MM.1S (cell line): ENCODE measurements around the gene OR5B3.

Experiments used
- DNase-seq: peaks from one replicate; pipeline ENCODE4 v3.0.0-alpha.2; 2015
- H2AFZ ChIP-seq: fragments of 300-600 bp; sonication (generic); 2 replicates; pipeline ENCODE4 v1.6.0; 2016; ENCODE audit warnings: antibody characterized with exemption, low read length
- H3F3A ChIP-seq: fragments of 300-600 bp; sonication (generic); 2 replicates; pipeline ENCODE4 v1.6.1; 2016; ENCODE audit warnings: mild to moderate bottlenecking, antibody characterized with exemption, low read length, moderate library complexity, mixed read lengths; ENCODE audit not compliant: insufficient read depth
- H3K27ac ChIP-seq: fragments of 300-600 bp; sonication (generic); 2 replicates; pipeline ENCODE4 v1.5.1; 2016; ENCODE audit warnings: mild to moderate bottlenecking, low read length
- H3K27me3 ChIP-seq: fragments of 300-600 bp; sonication (generic); replicated peaks from 2 replicates; pipeline ENCODE4 v1.6.0; 2016; ENCODE audit warnings: low read length; ENCODE audit not compliant: insufficient read depth
- H3K36me3 ChIP-seq: fragments of 300-600 bp; sonication (generic); replicated peaks from 2 replicates; pipeline ENCODE4 v1.6.1; 2016; ENCODE audit warnings: mild to moderate bottlenecking, low read length, mixed read lengths; ENCODE audit not compliant: insufficient read depth
- H3K4me1 ChIP-seq: fragments of 300-600 bp; sonication (generic); 2 replicates; pipeline ENCODE4 v1.6.1; 2016; ENCODE audit warnings: low read length, mixed read lengths
- H3K4me2 ChIP-seq: fragments of 300-600 bp; sonication (generic); 2 replicates; pipeline ENCODE4 v1.6.0; 2016; ENCODE audit warnings: low read depth, low read length
- H3K4me3 ChIP-seq: fragments of 300-600 bp; sonication (generic); 2 replicates; pipeline ENCODE4 v1.5.1; 2016; ENCODE audit warnings: low read length, mixed read lengths
- H3K79me2 ChIP-seq: fragments of 300-600 bp; sonication (generic); 2 replicates; pipeline ENCODE4 v1.6.1; 2016; ENCODE audit warnings: mixed run types, low read length, mixed read lengths
- H3K9ac ChIP-seq: fragments of 300-600 bp; sonication (generic); 2 replicates; pipeline ENCODE4 v1.6.1; 2016; ENCODE audit warnings: low read length, mixed read lengths
- H3K9me2 ChIP-seq: fragments of 300-600 bp; sonication (generic); replicated peaks from 2 replicates; pipeline ENCODE4 v1.6.1; 2016; ENCODE audit warnings: mild to moderate bottlenecking, low read length, mixed read lengths; ENCODE audit not compliant: insufficient read depth
- H3K9me3 ChIP-seq: fragments of 300-600 bp; sonication (generic); replicated peaks from 2 replicates; pipeline ENCODE4 v1.6.1; 2016; ENCODE audit warnings: mild to moderate bottlenecking, low read length, mixed read lengths; ENCODE audit not compliant: insufficient read depth
- H4K20me1 ChIP-seq: fragments of 300-600 bp; sonication (generic); 2 replicates; pipeline ENCODE4 v1.6.1; 2016; ENCODE audit warnings: mild to moderate bottlenecking, low read length, moderate library complexity, mixed read lengths; ENCODE audit not compliant: insufficient read depth
- EZH2 ChIP-seq: fragments of 300-600 bp; sonication (generic); optimal IDR thresholded peaks from 2 replicates; pipeline ENCODE3; 2017; ENCODE audit warnings: low read depth, mild to moderate bottlenecking, antibody characterized with exemption, low read length, mixed read lengths
- EZH2phosphoT487 ChIP-seq: fragments of 300-600 bp; sonication (generic); IDR thresholded peaks from 2 replicates; pipeline ENCODE4 v1.6.1; 2018; ENCODE audit warnings: antibody characterized with exemption, low read length
- TF ChIP-seq, protein P1 (sequence below): fragments of 300-600 bp; sonication (generic); IDR thresholded peaks from 2 replicates; pipeline ENCODE4 v1.5.1; 2016; ENCODE audit warnings: antibody characterized with exemption, low read length, mixed read lengths

The OR5B3 gene

DNA sequence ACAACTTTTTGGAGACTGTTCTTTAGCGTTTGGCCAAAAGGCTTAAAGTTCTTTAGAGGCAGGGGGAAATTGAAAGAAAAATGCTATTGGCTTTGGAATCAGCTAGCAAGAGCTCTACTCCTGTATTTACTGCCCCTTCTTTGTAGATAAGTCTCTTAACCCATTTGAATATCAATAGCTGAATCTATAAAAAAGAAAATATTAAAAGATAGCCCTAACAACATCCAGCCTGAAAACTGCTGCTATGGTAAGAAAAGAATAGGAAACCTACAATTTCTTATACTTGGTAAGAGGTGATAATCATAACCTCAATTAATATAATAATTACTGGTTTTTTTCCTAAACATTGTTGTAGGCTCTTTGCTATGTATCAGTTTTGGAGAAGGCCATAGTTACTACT lies 35.5 kb upstream of the OR5B3 start, which contains the start of gene OR5B12:
OR5B12 (minus strand) TSS at position 101 of the 400 bp plus-strand sequence. CDS start 2,085 bp downstream, outside the sequence.
- H3K27me3 ChIP-seq, result no peaks in the 10 kb centered on the region
- no peaks in the 10 kb centered on the region for H3K79me2 ChIP-seq
- DNase-seq, result no peak
- H2AFZ ChIP-seq, result no peak within 1 kb of the TSS
- no peaks in the 10 kb centered on the region for H3K36me3 ChIP-seq
- H3K4me2 ChIP-seq, result no peak within 1 kb of the TSS
- H3K4me1 ChIP-seq, result no peaks in the 10 kb centered on the region
- no peak within 1 kb of the TSS for H3K9ac ChIP-seq
- no peaks in the 10 kb centered on the region for H3K9me3 ChIP-seq
- H3K27ac ChIP-seq, result no peak within 1 kb of the TSS
- no peak within 1 kb of the TSS for H3K4me3 ChIP-seq
- H3F3A ChIP-seq, result no peaks in the 10 kb centered on the region
- TF ChIP-seq, protein P1, sequence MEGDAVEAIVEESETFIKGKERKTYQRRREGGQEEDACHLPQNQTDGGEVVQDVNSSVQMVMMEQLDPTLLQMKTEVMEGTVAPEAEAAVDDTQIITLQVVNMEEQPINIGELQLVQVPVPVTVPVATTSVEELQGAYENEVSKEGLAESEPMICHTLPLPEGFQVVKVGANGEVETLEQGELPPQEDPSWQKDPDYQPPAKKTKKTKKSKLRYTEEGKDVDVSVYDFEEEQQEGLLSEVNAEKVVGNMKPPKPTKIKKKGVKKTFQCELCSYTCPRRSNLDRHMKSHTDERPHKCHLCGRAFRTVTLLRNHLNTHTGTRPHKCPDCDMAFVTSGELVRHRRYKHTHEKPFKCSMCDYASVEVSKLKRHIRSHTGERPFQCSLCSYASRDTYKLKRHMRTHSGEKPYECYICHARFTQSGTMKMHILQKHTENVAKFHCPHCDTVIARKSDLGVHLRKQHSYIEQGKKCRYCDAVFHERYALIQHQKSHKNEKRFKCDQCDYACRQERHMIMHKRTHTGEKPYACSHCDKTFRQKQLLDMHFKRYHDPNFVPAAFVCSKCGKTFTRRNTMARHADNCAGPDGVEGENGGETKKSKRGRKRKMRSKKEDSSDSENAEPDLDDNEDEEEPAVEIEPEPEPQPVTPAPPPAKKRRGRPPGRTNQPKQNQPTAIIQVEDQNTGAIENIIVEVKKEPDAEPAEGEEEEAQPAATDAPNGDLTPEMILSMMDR, result no peak
- no peak for TF ChIP-seq EZH2
- TF ChIP-seq EZH2phosphoT487, result no peak
- H4K20me1 ChIP-seq, result no peaks in the 10 kb centered on the region
- no peaks in the 10 kb centered on the region for H3K9me2 ChIP-seq

DNA sequence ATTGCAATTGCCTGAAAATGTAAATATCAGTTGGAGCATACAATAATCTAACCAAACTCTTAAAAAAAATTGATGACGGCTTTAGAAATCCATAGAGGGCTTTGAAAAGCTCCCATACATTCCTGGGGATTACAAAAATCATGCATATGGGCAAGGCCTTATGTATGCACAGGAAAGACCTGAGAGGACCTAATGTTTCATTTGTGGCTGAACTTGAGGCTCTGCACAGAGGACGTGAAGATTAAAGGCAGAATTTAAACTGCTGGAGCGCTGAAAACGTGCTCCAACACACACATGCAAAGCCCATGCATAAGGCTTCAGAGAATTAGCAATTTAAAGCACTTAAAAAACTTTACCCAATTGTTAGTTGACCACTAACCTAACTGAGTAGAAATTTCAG lies 31.8 kb upstream of the OR5B3 start:
- H3K9ac ChIP-seq, result no peak overlapping the region
- H3K9me3 ChIP-seq, result no peaks in the 10 kb centered on the region
- H3K36me3 ChIP-seq, result no peaks in the 10 kb centered on the region
- no peaks in the 10 kb centered on the region for H3K9me2 ChIP-seq
- no peak overlapping the region for H2AFZ ChIP-seq
- no peaks in the 10 kb centered on the region for H3K79me2 ChIP-seq
- no peaks in the 10 kb centered on the region for H3F3A ChIP-seq
- no peaks in the 10 kb centered on the region for H4K20me1 ChIP-seq
- H3K4me1 ChIP-seq, result no peaks in the 10 kb centered on the region
- no peak overlapping the region for H3K4me2 ChIP-seq
- no peak overlapping the region for H3K4me3 ChIP-seq
- H3K27ac ChIP-seq, result no peak overlapping the region
- H3K27me3 ChIP-seq, result no peaks in the 10 kb centered on the region
- no peak for DNase-seq
- TF ChIP-seq, protein P1, result no peak

DNA sequence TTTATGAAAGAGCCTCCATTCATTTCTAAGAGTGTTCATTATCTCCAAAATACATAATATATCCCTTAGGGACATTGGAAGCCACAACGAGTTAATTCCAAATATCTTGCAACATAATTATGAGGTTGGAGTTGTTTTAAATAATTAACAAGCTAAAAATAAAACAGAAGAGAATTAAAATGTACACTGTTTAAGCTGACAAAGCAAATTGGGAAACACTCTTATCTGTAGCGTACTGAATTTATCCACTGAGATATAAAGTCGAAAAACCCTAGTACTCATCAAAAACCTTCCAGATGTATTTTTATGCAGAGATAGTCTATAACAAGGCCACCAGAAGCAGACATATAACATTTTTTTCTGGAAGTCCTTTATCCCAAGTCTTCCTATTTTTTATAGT lies 27.5 kb upstream of the OR5B3 start:
- Histone ChIP-seq H3K27me3 (no peaks in the 10 kb centered on the region), H3F3A (no peaks in the 10 kb centered on the region), H3K9me3 (no peaks in the 10 kb centered on the region), H3K4me3 (no peak overlapping the region), H3K9me2 (no peaks in the 10 kb centered on the region), H3K9ac (no peak overlapping the region), H3K36me3 (no peaks in the 10 kb centered on the region), H3K79me2 (no peaks in the 10 kb centered on the region), H4K20me1 (no peaks in the 10 kb centered on the region), H3K27ac (no peak overlapping the region), H3K4me1 (no peaks in the 10 kb centered on the region), H3K4me2 (no peak overlapping the region), H2AFZ (no peak overlapping the region)
- no peak for DNase-seq
- TF ChIP-seq EZH2 (no peak), EZH2phosphoT487 (no peak)
- TF ChIP-seq, protein P1, result no peak
